Inferior parietal cortex (tissue), 1 donor: ENCODE measurements around the gene PTPN23.
"Not testable (repeated sequence)": the region's sequence is repeated elsewhere in the genome, so short reads cannot be mapped to it uniquely, and the experiment has no call there.

ENCODE experiments used
- DNase-seq: peaks from one replicate; pipeline ENCODE4 v3.0.0-alpha.2; 2016; ENCODE audit errors: extremely low spot score

PTPN23 gene

GRCh38 chr3:47441796-47442551 lies 61.2 kb downstream of the PTPN23 start:
- DNase-seq: no peak

GRCh38 chr3:47443611-47443995 lies 62.8 kb downstream of the PTPN23 start:
- no peak for DNase-seq

DNA sequence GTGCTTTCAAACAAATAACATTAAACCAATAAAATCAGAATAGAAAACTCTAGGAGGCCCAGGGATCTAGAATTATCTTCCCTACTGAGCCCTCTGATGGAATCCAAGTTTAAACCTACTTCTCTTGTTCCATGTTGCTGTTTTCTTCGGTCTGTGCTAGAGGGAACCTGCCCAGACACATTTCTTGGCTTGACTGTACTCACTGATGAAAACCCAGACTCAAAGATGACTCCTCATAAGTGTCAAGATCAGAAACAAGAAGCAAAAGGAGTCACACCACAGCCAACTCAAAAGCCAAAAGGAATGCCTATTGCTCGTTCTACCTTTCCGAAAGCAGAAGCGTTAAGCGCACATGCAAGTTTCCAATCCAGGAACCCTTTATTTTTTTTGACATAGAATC lies 63.3 kb downstream of the PTPN23 start:
- no peak for DNase-seq

- no peak for DNase-seq
Observed at GRCh38 chr3:47452453-47453215, 71.8 kb downstream of the PTPN23 start.

- DNase-seq: no peak
Observed at GRCh38 chr3:47455806-47456452, 75.1 kb downstream of the PTPN23 start.

DNA sequence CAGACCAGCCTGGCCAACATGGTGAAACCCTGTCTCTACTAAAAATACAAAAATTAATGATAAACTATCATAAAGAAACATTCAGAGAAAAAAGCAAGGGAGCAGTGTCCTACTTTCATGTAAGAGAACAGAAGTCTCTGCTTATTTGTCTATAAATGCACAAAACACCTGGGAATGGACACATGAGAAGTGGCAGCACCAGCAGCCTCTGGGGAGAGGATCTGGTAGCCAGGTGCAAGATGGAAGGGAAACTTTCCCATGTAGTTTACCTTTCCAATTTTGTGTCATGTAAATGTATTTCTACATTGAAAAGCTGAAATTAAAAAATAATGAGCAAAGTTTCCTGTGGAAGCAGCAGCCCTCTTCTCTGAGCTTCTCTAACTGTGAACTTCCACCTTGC lies 76.2 kb downstream of the PTPN23 start:
- DNase-seq: no peak

DNA sequence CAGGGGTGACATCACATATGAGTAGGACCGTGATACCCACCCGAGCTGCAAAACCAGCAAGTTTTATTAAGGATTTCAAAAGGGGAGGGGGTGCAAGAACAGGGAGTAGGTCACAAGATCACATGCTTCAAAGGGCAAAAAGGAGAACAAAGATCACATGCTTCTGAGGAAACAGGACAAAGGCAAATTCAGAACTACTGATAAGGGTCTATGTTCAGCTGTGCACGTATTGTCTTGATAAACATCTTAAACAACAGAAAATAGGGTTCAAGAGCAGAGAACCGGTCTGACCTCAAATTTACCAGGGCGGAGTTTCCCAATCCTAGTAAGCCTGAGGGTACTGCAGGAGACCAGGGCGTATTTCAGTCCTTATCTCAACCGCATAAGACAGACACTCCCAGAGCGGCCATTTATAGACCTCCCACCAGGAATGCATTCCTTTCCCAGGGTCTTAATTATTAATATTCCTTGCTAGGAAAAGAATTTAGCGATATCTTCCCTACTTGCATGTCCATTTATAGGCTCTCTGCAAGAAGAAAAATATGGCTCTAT lies 78.8 kb downstream of the PTPN23 start:
- DNase-seq: not testable (repeated sequence)
